GM23338 (cell line): ENCODE results near the gene BFSP2. TPM values are rescaled to one million over a fixed set of nuclear protein-coding genes. Genes with fewer than 3 reads are reported as not detected.

Source experiments
- ATAC-seq: fragments of 200-7000 bp; cut with Tn5 transposase; 3 replicates; pipeline ENCODE4 v1.9.1; 2020
- DNase-seq: peaks from one replicate; pipeline ENCODE4 v3.0.0-alpha.2; 2015; ENCODE audit warnings: low spot score
- H2AFZ ChIP-seq: fragments of 200-600 bp; sonication (generic); 2 replicates; pipeline ENCODE4 v1.8.0; 2016; ENCODE audit warnings: antibody characterized with exemption, mild to moderate bottlenecking, moderate library complexity
- H3F3A ChIP-seq: fragments of 200-600 bp; sonication (generic); replicated peaks from 2 replicates; pipeline ENCODE4 v1.8.0; 2017; ENCODE audit warnings: antibody characterized with exemption, mixed run types, low read depth
- H3K27ac ChIP-seq: fragments of 200-600 bp; sonication (generic); 2 replicates; pipeline ENCODE4 v1.6.1; 2016; ENCODE audit warnings: low read depth
- H3K27me3 ChIP-seq: fragments of 200-600 bp; sonication (generic); 2 replicates; pipeline ENCODE4 v1.8.0; 2016; ENCODE audit warnings: mild to moderate bottlenecking, mixed run types, moderate library complexity; ENCODE audit not compliant: insufficient read depth
- H3K36me3 ChIP-seq: fragments of 200-600 bp; sonication (generic); 2 replicates; pipeline ENCODE4 v1.8.0; 2016; ENCODE audit warnings: mild to moderate bottlenecking; ENCODE audit not compliant: insufficient read depth
- H3K4me1 ChIP-seq: fragments of 200-600 bp; sonication (generic); 2 replicates; pipeline ENCODE4 v1.8.0; 2016; ENCODE audit warnings: mild to moderate bottlenecking, moderate library complexity; ENCODE audit not compliant: insufficient read depth
- H3K4me2 ChIP-seq: fragments of 200-600 bp; sonication (generic); 2 replicates; pipeline ENCODE4 v1.7.1; 2017; ENCODE audit warnings: mixed run types
- H3K4me3 ChIP-seq: fragments of 200-600 bp; sonication (generic); 2 replicates; pipeline ENCODE4 v1.6.1; 2016; ENCODE audit warnings: mixed run types
- H3K79me2 ChIP-seq: fragments of 200-600 bp; sonication (generic); replicated peaks from 2 replicates; pipeline ENCODE4 v1.8.0; 2017; ENCODE audit warnings: mild to moderate bottlenecking; ENCODE audit not compliant: insufficient read depth
- H3K9me2 ChIP-seq: fragments of 200-600 bp; sonication (generic); 2 replicates; pipeline ENCODE4 v1.8.0; 2017; ENCODE audit not compliant: insufficient read depth
- H4K20me1 ChIP-seq: fragments of 200-600 bp; sonication (generic); replicated peaks from 2 replicates; pipeline ENCODE4 v1.8.0; 2017; ENCODE audit warnings: mild to moderate bottlenecking; ENCODE audit not compliant: insufficient read depth
- H3K27ac Mint-ChIP-seq: 2 replicates; pipeline ENCODE4 v1.8.0; 2020; ENCODE audit warnings: inconsistent platforms, mild to moderate bottlenecking, moderate library complexity, mixed read lengths
- H3K27me3 Mint-ChIP-seq: 3 replicates; pipeline ENCODE4 v1.8.0; 2022; ENCODE audit warnings: low read depth, mild to moderate bottlenecking, moderate library complexity, mixed read lengths, inconsistent platforms; ENCODE audit not compliant: insufficient read depth, poor library complexity
- H3K36me3 Mint-ChIP-seq: 3 replicates; pipeline ENCODE4 v1.8.0; 2021; ENCODE audit warnings: low read depth, mild to moderate bottlenecking, inconsistent platforms, moderate library complexity, mixed read lengths
- H3K4me1 Mint-ChIP-seq: 3 replicates; pipeline ENCODE4 v1.8.0; 2020; ENCODE audit warnings: mild to moderate bottlenecking, inconsistent platforms, mixed read lengths
- H3K4me3 Mint-ChIP-seq: 3 replicates; pipeline ENCODE4 v1.8.0; 2021; ENCODE audit warnings: moderate library complexity, mild to moderate bottlenecking, inconsistent platforms, mixed read lengths
- H3K9me3 Mint-ChIP-seq: 3 replicates; pipeline ENCODE4 v1.8.0; 2020; ENCODE audit warnings: moderate library complexity, mild to moderate bottlenecking, inconsistent platforms, mixed read lengths
- EZH2 ChIP-seq: fragments of 200-600 bp; sonication (generic); IDR thresholded peaks from one replicate; pipeline ENCODE4 v1.8.0; 2017; ENCODE audit warnings: antibody characterized with exemption, mild to moderate bottlenecking, low read depth; ENCODE audit not compliant: unreplicated experiment
- EZH2phosphoT487 ChIP-seq: fragments of 200-600 bp; sonication (generic); IDR thresholded peaks from one replicate; pipeline ENCODE4 v1.8.1; 2018; ENCODE audit warnings: antibody characterized with exemption; ENCODE audit not compliant: unreplicated experiment
- JUNB ChIP-seq: IDR thresholded peaks from one replicate; pipeline ENCODE4 v1.6.1; 2016; ENCODE audit warnings: antibody characterized with exemption; ENCODE audit not compliant: unreplicated experiment
- STAT1 ChIP-seq: IDR thresholded peaks from one replicate; pipeline ENCODE4 v1.6.1; 2016; ENCODE audit warnings: antibody characterized with exemption; ENCODE audit not compliant: unreplicated experiment
- polyA plus RNA-seq: library from polyadenylated mRNA; unstranded; fragments of >200 nt; fragmentation: Nextera tagmentation; extraction: Ambion mirVana; gene quantifications from 2 replicates; pipeline ENCODE4 v1.2.1, GENCODE V29; 2016
- total RNA-seq: library from RNA; depleted of rRNA; stranded (reverse); fragments of >200 nt; shearing (Covaris generic); gene quantifications from 2 replicates; pipeline ENCODE4 v1.2.3, GENCODE V29; 2014
- TF ChIP-seq, protein P1 (sequence below): IDR thresholded peaks from one replicate; pipeline ENCODE4 v1.6.1; 2018; ENCODE audit warnings: antibody characterized with exemption; ENCODE audit not compliant: unreplicated experiment
- TF ChIP-seq, protein P2 (sequence below): IDR thresholded peaks from 2 replicates; pipeline ENCODE4 v1.6.1; 2016; ENCODE audit warnings: antibody characterized with exemption
- TF ChIP-seq, protein P3 (sequence below), 2 experiments: fragments of 200-600 bp in 1 of 2; sonication (generic) in 1 of 2; conservative IDR thresholded peaks; 2 replicates each; pipeline versions ENCODE4 v1.5.1 to v1.6.1; 2016 to 2017; ENCODE audit warnings: antibody characterized with exemption in 2 of 2, low read depth in 2 of 2, mild to moderate bottlenecking in 2 of 2, moderate library complexity in 1 of 2

Gene BFSP2
- total and polyA plus RNA-seq, 2 experiments from 2014 or later = not detected

DNA sequence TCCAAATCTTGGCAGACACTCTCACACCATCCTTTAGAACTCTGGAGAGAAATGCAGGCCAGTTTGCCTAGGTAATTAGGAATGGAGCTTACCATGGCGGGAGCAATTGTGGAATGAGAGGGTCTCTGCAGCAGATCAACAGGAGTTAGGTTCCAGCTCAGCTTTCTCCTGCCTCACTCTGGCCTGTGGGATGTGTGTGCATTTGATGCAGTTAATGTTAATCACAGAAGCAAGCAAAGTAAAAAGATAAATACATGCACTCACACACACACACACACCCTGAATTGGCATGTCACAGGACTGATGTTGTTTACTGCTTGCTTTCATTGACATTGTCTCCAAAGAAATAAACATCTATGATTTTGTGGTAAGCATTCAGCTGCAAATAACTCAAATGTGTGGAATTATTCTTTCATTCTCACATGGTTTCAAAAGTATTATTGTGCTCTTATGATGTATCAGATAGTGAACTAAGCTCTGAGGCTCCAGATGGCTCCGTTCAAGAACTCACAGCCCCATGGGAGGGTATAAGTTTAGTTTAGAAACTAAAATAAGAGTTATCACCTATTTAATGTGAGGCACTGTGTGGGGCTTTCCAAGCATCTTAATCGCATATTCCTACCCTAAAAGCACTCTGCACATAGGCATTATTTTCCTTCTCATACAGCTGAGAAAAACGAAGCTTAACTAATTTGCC lies 31.3 kb upstream of the BFSP2 start (continued):
- TF ChIP-seq, protein P1, sequence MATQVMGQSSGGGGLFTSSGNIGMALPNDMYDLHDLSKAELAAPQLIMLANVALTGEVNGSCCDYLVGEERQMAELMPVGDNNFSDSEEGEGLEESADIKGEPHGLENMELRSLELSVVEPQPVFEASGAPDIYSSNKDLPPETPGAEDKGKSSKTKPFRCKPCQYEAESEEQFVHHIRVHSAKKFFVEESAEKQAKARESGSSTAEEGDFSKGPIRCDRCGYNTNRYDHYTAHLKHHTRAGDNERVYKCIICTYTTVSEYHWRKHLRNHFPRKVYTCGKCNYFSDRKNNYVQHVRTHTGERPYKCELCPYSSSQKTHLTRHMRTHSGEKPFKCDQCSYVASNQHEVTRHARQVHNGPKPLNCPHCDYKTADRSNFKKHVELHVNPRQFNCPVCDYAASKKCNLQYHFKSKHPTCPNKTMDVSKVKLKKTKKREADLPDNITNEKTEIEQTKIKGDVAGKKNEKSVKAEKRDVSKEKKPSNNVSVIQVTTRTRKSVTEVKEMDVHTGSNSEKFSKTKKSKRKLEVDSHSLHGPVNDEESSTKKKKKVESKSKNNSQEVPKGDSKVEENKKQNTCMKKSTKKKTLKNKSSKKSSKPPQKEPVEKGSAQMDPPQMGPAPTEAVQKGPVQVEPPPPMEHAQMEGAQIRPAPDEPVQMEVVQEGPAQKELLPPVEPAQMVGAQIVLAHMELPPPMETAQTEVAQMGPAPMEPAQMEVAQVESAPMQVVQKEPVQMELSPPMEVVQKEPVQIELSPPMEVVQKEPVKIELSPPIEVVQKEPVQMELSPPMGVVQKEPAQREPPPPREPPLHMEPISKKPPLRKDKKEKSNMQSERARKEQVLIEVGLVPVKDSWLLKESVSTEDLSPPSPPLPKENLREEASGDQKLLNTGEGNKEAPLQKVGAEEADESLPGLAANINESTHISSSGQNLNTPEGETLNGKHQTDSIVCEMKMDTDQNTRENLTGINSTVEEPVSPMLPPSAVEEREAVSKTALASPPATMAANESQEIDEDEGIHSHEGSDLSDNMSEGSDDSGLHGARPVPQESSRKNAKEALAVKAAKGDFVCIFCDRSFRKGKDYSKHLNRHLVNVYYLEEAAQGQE = no peak
- TF ChIP-seq STAT1 = no peak
- TF ChIP-seq EZH2 = no peak
- TF ChIP-seq, protein P2, sequence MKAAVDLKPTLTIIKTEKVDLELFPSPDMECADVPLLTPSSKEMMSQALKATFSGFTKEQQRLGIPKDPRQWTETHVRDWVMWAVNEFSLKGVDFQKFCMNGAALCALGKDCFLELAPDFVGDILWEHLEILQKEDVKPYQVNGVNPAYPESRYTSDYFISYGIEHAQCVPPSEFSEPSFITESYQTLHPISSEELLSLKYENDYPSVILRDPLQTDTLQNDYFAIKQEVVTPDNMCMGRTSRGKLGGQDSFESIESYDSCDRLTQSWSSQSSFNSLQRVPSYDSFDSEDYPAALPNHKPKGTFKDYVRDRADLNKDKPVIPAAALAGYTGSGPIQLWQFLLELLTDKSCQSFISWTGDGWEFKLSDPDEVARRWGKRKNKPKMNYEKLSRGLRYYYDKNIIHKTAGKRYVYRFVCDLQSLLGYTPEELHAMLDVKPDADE = no peak

DNA sequence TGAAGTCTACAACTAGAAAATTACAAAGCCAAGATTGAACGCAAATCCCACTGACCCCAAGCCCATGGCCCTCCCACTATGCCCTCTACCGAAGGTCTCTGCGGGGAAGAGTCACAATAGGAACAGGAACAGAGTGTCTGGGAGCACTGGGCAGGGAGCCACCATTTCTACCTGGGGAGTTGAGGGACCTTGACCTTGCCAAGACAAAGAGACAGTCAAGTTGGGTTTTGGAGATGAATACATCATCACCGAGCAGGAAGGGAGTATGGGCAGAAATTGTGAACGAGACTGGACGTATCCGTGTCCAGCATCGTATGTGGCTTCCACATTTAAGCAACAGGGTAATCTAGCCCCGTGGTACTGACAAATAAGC lies 30.8 kb upstream of the BFSP2 start:
- no peaks in the 10 kb centered on the region for H3K36me3 ChIP-seq
- no peaks in the 10 kb centered on the region for H3K79me2 ChIP-seq
- H3K36me3 Mint-ChIP-seq = no peaks in the 10 kb centered on the region
- H3K9me2 ChIP-seq = no peaks in the 10 kb centered on the region
- no peak for ATAC-seq
- H3K27me3 ChIP-seq = no peaks in the 10 kb centered on the region
- no peak overlapping the region for H3K4me3 ChIP-seq
- H3K9me3 Mint-ChIP-seq = no peaks in the 10 kb centered on the region
- H3K4me1 ChIP-seq = no peaks in the 10 kb centered on the region
- peaks cover 3% of the 10 kb centered on the region; the same call in 1 of the 3 replicates for H3K4me1 Mint-ChIP-seq
- no peak overlapping the region for H3K4me3 Mint-ChIP-seq
- H2AFZ ChIP-seq = no peak overlapping the region
- no peaks in the 10 kb centered on the region for H4K20me1 ChIP-seq
- no peaks in the 10 kb centered on the region for H3F3A ChIP-seq
- DNase-seq = no peak
- no peaks in the 10 kb centered on the region for H3K27me3 Mint-ChIP-seq
- H3K27ac Mint-ChIP-seq = no peak overlapping the region
- H3K4me2 ChIP-seq = no peak overlapping the region
- H3K27ac ChIP-seq = no peak overlapping the region
- TF ChIP-seq, protein P1 = no peak
- TF ChIP-seq JUNB (no peak), EZH2phosphoT487 (no peak)
- TF ChIP-seq, protein P3, sequence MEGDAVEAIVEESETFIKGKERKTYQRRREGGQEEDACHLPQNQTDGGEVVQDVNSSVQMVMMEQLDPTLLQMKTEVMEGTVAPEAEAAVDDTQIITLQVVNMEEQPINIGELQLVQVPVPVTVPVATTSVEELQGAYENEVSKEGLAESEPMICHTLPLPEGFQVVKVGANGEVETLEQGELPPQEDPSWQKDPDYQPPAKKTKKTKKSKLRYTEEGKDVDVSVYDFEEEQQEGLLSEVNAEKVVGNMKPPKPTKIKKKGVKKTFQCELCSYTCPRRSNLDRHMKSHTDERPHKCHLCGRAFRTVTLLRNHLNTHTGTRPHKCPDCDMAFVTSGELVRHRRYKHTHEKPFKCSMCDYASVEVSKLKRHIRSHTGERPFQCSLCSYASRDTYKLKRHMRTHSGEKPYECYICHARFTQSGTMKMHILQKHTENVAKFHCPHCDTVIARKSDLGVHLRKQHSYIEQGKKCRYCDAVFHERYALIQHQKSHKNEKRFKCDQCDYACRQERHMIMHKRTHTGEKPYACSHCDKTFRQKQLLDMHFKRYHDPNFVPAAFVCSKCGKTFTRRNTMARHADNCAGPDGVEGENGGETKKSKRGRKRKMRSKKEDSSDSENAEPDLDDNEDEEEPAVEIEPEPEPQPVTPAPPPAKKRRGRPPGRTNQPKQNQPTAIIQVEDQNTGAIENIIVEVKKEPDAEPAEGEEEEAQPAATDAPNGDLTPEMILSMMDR (conservative IDR thresholded peaks at IDR 0.05; ENCODE audit: low read depth in 2 of 2) = no peak
